ENCODE results near the gene TMEM215. TPM values are rescaled to one million over a fixed set of nuclear protein-coding genes. Genes with fewer than 3 reads are reported as not detected.
"Not testable (repeated sequence)": the region's sequence is repeated elsewhere in the genome, so short reads cannot be mapped to it uniquely, and the experiment has no call there.

The TMEM215 gene
- total RNA-seq, 1 donor from 2014 or later, result not detected

DNA sequence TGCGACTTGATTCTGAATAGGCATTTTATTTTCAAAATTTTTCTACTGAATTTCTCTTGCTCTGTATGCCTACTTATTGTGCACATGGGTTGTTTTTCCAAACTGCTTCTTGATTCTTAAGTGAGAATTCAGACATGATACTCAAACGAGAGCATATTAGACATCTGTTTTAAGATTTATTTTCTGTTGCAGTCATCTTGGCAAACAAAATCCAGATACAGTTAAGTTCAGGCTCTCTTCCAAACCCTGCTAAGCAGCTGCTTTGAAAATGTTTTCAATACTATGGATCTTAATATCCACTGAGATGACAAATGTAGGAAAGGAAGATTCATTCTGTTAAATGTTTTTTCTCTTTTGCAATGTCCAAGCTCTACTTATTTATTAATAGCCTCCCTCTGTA is 4.5 kb downstream of the TMEM215 start:
- no peaks in the 10 kb centered on the region for H3F3A ChIP-seq (ENCODE audit: low read depth)
- no peaks in the 10 kb centered on the region for H4K20me1 ChIP-seq (ENCODE audit: low read depth)
- H3K4me3 ChIP-seq, result no peak overlapping the region
- H3K9ac ChIP-seq, result no peak overlapping the region
- Mint-ChIP-seq H3K9me3 (no peaks in the 10 kb centered on the region), H3K4me3 (no peak overlapping the region), H3K4me1 (no peaks in the 10 kb centered on the region), H3K27me3 (ENCODE audit: insufficient read depth, low read depth) (peaks cover 20% of the 10 kb centered on the region), H3K36me3 (no peaks in the 10 kb centered on the region), H3K27ac (no peak overlapping the region)
- no peaks in the 10 kb centered on the region for H3K9me3 ChIP-seq (ENCODE audit: low read depth)
- no peaks in the 10 kb centered on the region for H3K4me1 ChIP-seq
- H3K4me2 ChIP-seq, result no peak overlapping the region
- H3K27me3 ChIP-seq, result peaks cover 67% of the 10 kb centered on the region
- H3K36me3 ChIP-seq, result no peaks in the 10 kb centered on the region
- H3K79me2 ChIP-seq (ENCODE audit: low read depth), result no peaks in the 10 kb centered on the region
- no peak for TF ChIP-seq EZH2phosphoT487 (IDR thresholded peaks at IDR 0.05)
- no peak for TF ChIP-seq EZH2 (IDR thresholded peaks at IDR 0.05)
- TF ChIP-seq, protein P1, sequence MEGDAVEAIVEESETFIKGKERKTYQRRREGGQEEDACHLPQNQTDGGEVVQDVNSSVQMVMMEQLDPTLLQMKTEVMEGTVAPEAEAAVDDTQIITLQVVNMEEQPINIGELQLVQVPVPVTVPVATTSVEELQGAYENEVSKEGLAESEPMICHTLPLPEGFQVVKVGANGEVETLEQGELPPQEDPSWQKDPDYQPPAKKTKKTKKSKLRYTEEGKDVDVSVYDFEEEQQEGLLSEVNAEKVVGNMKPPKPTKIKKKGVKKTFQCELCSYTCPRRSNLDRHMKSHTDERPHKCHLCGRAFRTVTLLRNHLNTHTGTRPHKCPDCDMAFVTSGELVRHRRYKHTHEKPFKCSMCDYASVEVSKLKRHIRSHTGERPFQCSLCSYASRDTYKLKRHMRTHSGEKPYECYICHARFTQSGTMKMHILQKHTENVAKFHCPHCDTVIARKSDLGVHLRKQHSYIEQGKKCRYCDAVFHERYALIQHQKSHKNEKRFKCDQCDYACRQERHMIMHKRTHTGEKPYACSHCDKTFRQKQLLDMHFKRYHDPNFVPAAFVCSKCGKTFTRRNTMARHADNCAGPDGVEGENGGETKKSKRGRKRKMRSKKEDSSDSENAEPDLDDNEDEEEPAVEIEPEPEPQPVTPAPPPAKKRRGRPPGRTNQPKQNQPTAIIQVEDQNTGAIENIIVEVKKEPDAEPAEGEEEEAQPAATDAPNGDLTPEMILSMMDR (IDR thresholded peaks at IDR 0.05), result no peak
- no peak overlapping the region for H3K27ac ChIP-seq
- H2AFZ ChIP-seq (replicated peaks), result no peak overlapping the region
- no peak for DNase-seq (ENCODE audit: low spot score)

DNA sequence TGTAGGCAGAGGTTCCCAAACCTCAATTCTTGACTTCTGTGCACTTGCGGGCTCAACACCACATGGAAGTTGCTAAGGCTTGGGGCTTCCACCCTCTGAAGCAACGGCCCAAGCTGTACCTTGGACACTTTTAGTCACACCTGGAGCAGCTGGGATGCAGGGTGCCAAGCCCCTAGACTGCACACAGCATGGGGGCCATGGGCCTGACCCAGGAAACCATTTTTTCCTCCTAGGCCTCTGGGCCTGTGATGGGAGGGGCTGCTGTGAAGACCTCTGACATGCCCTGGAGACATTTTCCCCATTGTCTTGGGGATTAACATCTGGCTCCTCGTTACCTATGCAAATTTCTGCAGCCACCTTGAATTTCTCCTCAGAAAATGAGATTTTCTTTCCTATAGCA is 12.7 kb downstream of the TMEM215 start:
- not testable (repeated sequence) for H3K9ac ChIP-seq; DNase-seq (ENCODE audit: low spot score); H3K4me1 Mint-ChIP-seq; H2AFZ ChIP-seq (replicated peaks); H3K4me2 ChIP-seq; H3K9me3 ChIP-seq (ENCODE audit: low read depth); H3K27ac Mint-ChIP-seq; H3K36me3 ChIP-seq; H3K79me2 ChIP-seq (ENCODE audit: low read depth); H3K36me3 Mint-ChIP-seq; H3F3A ChIP-seq (ENCODE audit: low read depth); H3K4me3 ChIP-seq; H3K27ac ChIP-seq; H3K27me3 ChIP-seq; H3K27me3 Mint-ChIP-seq (ENCODE audit: insufficient read depth, low read depth); H4K20me1 ChIP-seq (ENCODE audit: low read depth); H3K4me1 ChIP-seq; H3K4me3 Mint-ChIP-seq
- H3K9me3 Mint-ChIP-seq, result peaks cover 14% of the 10 kb centered on the region

DNA sequence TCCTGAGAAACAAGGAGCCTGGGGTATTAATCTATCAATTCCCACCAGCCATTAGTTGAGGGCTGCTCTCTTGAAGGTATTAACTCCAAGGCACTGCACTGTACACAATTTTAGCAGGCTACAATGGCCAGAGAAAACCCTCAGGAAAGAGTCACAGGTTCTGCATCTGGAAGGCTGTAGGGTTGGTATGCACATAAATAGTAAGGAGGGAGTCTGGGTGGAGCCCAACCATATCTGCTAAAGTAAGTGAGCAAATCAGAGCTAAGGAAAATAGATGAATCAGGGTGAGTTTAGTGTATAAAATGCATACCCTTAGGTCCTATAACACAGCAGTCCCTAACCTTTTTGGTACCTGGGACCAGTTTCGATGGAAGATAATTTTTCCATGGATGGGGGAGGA is 18.2 kb downstream of the TMEM215 start:
- Histone ChIP-seq H4K20me1 (ENCODE audit: low read depth) (no peaks in the 10 kb centered on the region), H3K27ac (no peak overlapping the region), H3K36me3 (no peaks in the 10 kb centered on the region), H2AFZ (replicated peaks) (no peak overlapping the region), H3K9me3 (ENCODE audit: low read depth) (no peaks in the 10 kb centered on the region), H3F3A (ENCODE audit: low read depth) (no peaks in the 10 kb centered on the region), H3K4me1 (no peaks in the 10 kb centered on the region), H3K4me2 (no peak overlapping the region), H3K9ac (no peak overlapping the region), H3K27me3 (no peaks in the 10 kb centered on the region), H3K79me2 (ENCODE audit: low read depth) (no peaks in the 10 kb centered on the region), H3K4me3 (no peak overlapping the region)
- TF ChIP-seq, protein P1 (IDR thresholded peaks at IDR 0.05), result no peak
- TF ChIP-seq EZH2phosphoT487 (IDR thresholded peaks at IDR 0.05), result no peak
- no peak for TF ChIP-seq EZH2 (IDR thresholded peaks at IDR 0.05)
- H3K27ac Mint-ChIP-seq, result no peak overlapping the region
- no peak overlapping the region for H3K4me3 Mint-ChIP-seq
- no peak for DNase-seq (ENCODE audit: low spot score)
- H3K4me1 Mint-ChIP-seq, result no peaks in the 10 kb centered on the region
- H3K27me3 Mint-ChIP-seq (ENCODE audit: insufficient read depth, low read depth), result no peaks in the 10 kb centered on the region
- H3K9me3 Mint-ChIP-seq, result peaks cover 4% of the 10 kb centered on the region
- H3K36me3 Mint-ChIP-seq, result no peaks in the 10 kb centered on the region

DNA sequence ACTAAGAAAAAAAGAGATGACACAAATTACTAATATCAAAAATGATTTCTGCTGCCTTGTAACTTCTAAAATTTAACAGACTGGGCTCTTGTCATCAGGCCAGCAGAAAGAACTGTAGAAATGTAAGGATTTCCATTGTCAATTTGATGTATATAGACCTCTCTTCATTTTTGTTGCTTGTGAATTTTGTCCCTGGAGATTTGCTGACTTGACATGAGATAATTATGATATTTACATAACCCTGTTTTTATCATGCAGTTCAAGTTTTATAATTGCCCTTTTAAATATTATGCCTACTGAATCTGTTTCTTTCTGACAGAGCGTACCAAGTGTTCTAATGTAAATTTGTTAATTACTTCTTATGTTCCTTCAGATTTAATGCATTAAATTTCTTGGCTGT is 23.9 kb downstream of the TMEM215 start:
- H3K9ac ChIP-seq, result no peak overlapping the region
- TF ChIP-seq, protein P1 (IDR thresholded peaks at IDR 0.05), result no peak
- TF ChIP-seq EZH2 (IDR thresholded peaks at IDR 0.05) (no peak), EZH2phosphoT487 (IDR thresholded peaks at IDR 0.05) (no peak)
- Mint-ChIP-seq H3K27ac (no peak overlapping the region), H3K27me3 (ENCODE audit: insufficient read depth, low read depth) (no peaks in the 10 kb centered on the region), H3K4me1 (no peaks in the 10 kb centered on the region), H3K36me3 (no peaks in the 10 kb centered on the region), H3K4me3 (no peak overlapping the region), H3K9me3 (no peaks in the 10 kb centered on the region)
- H3K4me3 ChIP-seq, result no peak overlapping the region
- no peak overlapping the region for H2AFZ ChIP-seq (replicated peaks)
- H3K27ac ChIP-seq, result no peak overlapping the region
- H3K4me2 ChIP-seq, result no peak overlapping the region
- no peaks in the 10 kb centered on the region for H3F3A ChIP-seq (ENCODE audit: low read depth)
- H4K20me1 ChIP-seq (ENCODE audit: low read depth), result no peaks in the 10 kb centered on the region
- DNase-seq (ENCODE audit: low spot score), result no peak
- no peaks in the 10 kb centered on the region for H3K79me2 ChIP-seq (ENCODE audit: low read depth)
- H3K36me3 ChIP-seq, result no peaks in the 10 kb centered on the region
- peaks cover 7% of the 10 kb centered on the region for H3K9me3 ChIP-seq (ENCODE audit: low read depth)
- no peaks in the 10 kb centered on the region for H3K27me3 ChIP-seq
- no peaks in the 10 kb centered on the region for H3K4me1 ChIP-seq

Data from neural progenitor cell (in vitro differentiated cells).